ENCODE measurements around the gene MPG. TPM values are rescaled to one million over a fixed set of nuclear protein-coding genes. Genes with fewer than 3 reads are reported as not detected.

MPG gene
- total RNA-seq, 1 donor from 2014 or later, result 253 TPM

GRCh38 chr16:83781-84615 is 6.0 kb downstream of the MPG start:
- no peak for DNase-seq (ENCODE audit: low read depth, low spot score)

GRCh38 chr16:84718-85406 is 6.8 kb downstream of the MPG start:
- peak; percentile 91 for DNase-seq (ENCODE audit: low read depth, low spot score)

GRCh38 chr16:85407-85782 is 7.4 kb downstream of the MPG start:
- DNase-seq (ENCODE audit: low read depth, low spot score), result no peak

- no peak for DNase-seq (ENCODE audit: low read depth, low spot score)
Observed at GRCh38 chr16:85865-86264, 7.8 kb downstream of the MPG start.

GRCh38 chr16:86483-86952 is 8.5 kb downstream of the MPG start:
- no peak for DNase-seq (ENCODE audit: low read depth, low spot score)

- DNase-seq (ENCODE audit: low read depth, low spot score), result no peak
Observed at GRCh38 chr16:88613-89012, 10.6 kb downstream of the MPG start.

- no peak for DNase-seq (ENCODE audit: low read depth, low spot score)
Observed at GRCh38 chr16:89391-90302, 11.6 kb downstream of the MPG start.

- no peak for DNase-seq (ENCODE audit: low read depth, low spot score)
Observed at GRCh38 chr16:91484-91883, 13.5 kb downstream of the MPG start.

- no peak for DNase-seq (ENCODE audit: low read depth, low spot score)
Observed at GRCh38 chr16:92431-93339, 14.7 kb downstream of the MPG start.

GRCh38 chr16:94918-95265 is 16.9 kb downstream of the MPG start:
- no peak for DNase-seq (ENCODE audit: low read depth, low spot score)

GRCh38 chr16:96935-97381 is 18.9 kb downstream of the MPG start:
- no peak for DNase-seq (ENCODE audit: low read depth, low spot score)

GRCh38 chr16:97822-98221 is 19.8 kb downstream of the MPG start:
- no peak for DNase-seq (ENCODE audit: low read depth, low spot score)

GRCh38 chr16:100989-101388 is 23.0 kb downstream of the MPG start:
- no peak for DNase-seq (ENCODE audit: low read depth, low spot score)

- no peak for DNase-seq (ENCODE audit: low read depth, low spot score)
Observed at GRCh38 chr16:101586-101985, 23.6 kb downstream of the MPG start.

GRCh38 chr16:102060-102855 is 24.2 kb downstream of the MPG start:
- no peak for DNase-seq (ENCODE audit: low read depth, low spot score)

GRCh38 chr16:104355-104754 is 26.3 kb downstream of the MPG start:
- no peak for DNase-seq (ENCODE audit: low read depth, low spot score)

GRCh38 chr16:104928-105327 is 26.9 kb downstream of the MPG start:
- DNase-seq (ENCODE audit: low read depth, low spot score), result no peak

GRCh38 chr16:105521-105920 is 27.5 kb downstream of the MPG start:
- DNase-seq (ENCODE audit: low read depth, low spot score), result no peak

- peak; percentile 48 for DNase-seq (ENCODE audit: low read depth, low spot score)
Observed at GRCh38 chr16:106623-107324, 28.7 kb downstream of the MPG start.
